NCI-H1092 treated with DMSO at 0.1 percent for 48 hours (cell line): ENCODE measurements around the gene COL11A2.

Experiments
- DNase-seq: peaks from one replicate; lab custom pipeline; 2025; lab: John Stamatoyannopoulos, UW

COL11A2 gene

GRCh38 chr6:33117811-33118277, 74.4 kb downstream of the COL11A2 start:
- no peak for DNase-seq

DNA sequence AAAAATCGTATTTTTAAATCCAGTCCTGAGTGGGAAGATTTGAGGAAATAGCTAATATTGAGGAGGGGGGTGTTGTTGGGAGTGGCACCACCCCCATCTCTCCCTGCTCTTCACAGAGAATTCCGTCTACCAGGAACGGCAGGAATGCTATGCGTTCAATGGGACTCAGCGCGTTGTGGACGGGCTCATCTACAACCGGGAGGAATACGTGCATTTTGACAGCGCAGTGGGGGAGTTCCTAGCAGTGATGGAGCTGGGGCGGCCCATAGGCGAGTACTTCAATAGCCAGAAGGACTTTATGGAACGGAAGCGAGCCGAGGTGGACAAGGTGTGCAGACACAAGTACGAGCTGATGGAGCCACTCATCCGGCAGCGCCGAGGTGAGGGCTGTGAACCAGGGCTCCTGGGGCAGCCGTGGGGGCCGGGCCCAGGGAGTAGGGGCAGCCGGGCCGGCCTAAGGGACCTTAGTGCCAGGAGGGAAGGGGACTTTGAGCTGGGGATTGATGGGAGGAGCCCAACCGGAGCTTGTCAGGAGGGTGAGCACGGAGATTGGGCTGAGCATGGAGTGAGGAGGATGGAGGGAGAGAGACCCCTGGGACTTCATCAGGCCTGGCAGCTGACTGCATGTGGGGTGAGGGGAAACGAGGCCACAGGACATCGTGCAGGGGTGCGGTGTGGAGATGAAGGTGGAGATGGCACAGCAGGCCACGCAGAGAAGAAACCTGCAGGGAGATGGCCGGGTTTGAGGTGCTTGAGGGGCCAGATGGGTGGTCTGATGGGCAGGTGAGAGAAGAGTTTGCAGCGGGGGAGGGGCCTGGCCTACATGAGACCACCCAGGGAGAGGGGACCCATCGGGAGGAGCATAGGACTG, 75.2 kb downstream of the COL11A2 start:
- no peak for DNase-seq

GRCh38 chr6:33116417-33116816, 75.8 kb downstream of the COL11A2 start:
- no peak for DNase-seq

- DNase-seq = no peak
These were observed 77.9 kb downstream of the COL11A2 start for GRCh38 chr6:33114406-33114805.

- DNase-seq = no peak
These were observed 78.5 kb downstream of the COL11A2 start for GRCh38 chr6:33113755-33114154.
